GM19468 (cell line): ENCODE results near the gene L1CAM.

Experiments
- ATAC-seq: cut with Tn5 transposase; IDR thresholded peaks from one replicate; pipeline ENCODE4 v1.9.1; 2021; ENCODE audit warnings: mild to moderate bottlenecking, moderate library complexity, moderate number of reproducible peaks; ENCODE audit not compliant: unreplicated experiment; ENCODE audit errors: extremely low read depth

L1CAM gene

GRCh38 chrX:153906126-153906917, 20.3 kb upstream of the L1CAM start:
- no peak for ATAC-seq

DNA sequence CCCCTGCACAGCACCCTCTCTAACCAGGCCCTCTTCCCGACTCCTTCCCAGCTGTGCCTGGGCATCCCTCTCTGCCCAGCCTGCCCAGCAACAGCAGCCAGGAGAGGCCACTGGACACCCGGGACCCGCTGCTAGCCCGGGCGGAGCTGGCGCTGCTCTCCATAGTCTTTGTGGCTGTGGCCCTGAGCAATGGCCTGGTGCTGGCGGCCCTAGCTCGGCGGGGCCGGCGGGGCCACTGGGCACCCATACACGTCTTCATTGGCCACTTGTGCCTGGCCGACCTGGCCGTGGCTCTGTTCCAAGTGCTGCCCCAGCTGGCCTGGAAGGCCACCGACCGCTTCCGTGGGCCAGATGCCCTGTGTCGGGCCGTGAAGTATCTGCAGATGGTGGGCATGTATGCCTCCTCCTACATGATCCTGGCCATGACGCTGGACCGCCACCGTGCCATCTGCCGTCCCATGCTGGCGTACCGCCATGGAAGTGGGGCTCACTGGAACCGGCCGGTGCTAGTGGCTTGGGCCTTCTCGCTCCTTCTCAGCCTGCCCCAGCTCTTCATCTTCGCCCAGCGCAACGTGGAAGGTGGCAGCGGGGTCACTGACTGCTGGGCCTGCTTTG, 19.6 kb upstream of the L1CAM start:
- no peak for ATAC-seq

GRCh38 chrX:153903991-153904957, 18.3 kb upstream of the L1CAM start, which contains the start of gene AVPR2:
AVPR2 (plus strand) TSS chrX:153904673; CDS start chrX:153905146, 473 bp downstream.
- ATAC-seq, result no peak

DNA sequence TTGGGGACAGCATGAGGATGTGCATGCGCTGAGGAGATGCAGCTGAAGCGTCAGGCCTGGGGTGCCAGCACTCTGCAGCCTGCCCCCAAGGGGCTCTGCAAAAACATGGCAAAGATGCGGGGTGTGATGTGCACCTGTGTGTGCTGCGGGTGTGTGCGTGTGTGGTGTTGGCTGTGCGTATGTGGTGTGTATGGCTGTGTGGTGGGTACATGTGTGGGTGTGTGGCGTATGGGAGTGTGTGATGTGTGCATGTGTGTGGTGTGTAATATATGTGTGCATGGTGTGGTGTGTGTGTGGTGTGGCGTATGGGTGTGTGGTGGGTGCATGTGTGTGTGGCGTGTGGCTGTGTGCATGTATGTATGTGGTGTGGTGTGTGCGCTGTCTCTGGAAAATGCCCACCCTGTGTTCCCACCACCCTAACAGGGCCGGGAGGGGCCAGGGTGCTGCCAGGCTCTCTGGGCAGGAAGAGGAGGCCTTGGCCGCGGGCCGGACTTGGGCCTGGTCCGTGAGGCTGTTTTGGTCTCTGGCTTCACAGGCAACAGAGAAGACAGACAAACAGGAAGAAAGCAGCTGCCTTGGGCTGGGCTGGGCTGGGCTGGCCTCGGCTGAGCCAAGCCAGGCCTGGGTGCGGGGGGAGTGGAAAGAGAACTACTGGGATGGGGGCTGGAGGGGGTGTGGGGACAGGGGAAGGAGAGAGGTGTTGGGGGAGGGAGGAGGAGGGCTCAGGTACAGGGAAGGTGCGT, 17.4 kb upstream of the L1CAM start:
- no peak for ATAC-seq

- no peak for ATAC-seq
Observed at GRCh38 chrX:153902385-153902784, 16.4 kb upstream of the L1CAM start.

GRCh38 chrX:153901753-153902140, 15.8 kb upstream of the L1CAM start:
- ATAC-seq, result no peak

- peak; percentile 53 for ATAC-seq
Observed at GRCh38 chrX:153900831-153901752, 15.1 kb upstream of the L1CAM start.

- ATAC-seq, result no peak
Observed at GRCh38 chrX:153897899-153898298, 11.9 kb upstream of the L1CAM start.

- ATAC-seq, result no peak
Observed at GRCh38 chrX:153889123-153889522, 3.1 kb upstream of the L1CAM start.

DNA sequence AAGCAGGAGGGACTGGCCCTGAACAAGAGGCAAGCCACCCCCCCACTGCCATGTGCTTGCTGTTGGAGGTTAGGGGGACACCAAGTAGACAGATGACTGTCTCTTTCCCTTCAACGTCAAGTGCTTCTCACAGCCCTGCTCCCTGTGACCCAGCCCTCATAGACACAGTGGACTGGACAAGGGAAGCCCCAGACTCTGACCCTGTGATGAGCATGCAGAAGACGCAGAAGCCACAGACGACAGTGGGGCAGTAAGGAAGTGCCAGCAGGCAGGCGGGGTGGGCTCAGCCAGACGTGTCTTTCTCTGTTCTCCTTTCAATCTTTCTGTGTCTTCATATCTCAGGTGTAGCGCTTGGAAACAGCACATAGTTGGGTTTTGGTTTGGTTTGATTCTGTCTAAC, 2.4 kb upstream of the L1CAM start:
- no peak for ATAC-seq

GRCh38 chrX:153887385-153887784, 1.4 kb upstream of the L1CAM start:
- ATAC-seq, result no peak

- no peak for ATAC-seq
Observed at GRCh38 chrX:153886915-153887314, 942 bp upstream of the L1CAM start.

DNA sequence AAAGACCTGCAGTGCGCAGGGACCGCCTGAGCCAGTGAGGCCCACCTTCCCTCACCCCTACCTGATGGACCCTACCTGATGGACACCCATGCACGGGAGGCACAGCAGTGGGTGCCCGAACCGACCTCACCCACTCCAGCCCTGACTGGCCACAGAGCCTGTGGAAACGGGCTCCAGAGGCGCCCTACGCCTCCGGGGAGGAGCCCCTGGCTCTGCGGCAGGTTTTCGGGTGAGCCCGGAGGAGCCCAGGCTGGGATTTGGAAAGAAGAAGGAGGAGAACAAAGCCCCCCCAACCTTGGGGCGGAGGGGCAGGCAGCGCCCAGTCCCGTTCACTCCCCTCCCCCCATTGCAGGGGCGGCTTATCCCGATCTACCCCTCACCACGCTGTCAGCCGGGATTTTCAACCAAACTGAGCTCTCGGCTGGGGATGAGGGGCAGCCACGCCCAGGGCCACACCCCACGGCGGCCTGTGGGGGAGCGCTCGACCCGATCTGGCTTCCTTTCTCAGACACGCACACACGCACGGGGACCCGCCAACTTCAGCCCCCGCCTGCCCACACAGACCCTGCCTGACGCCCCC, 675 bp downstream of the L1CAM start:
- ATAC-seq, result no peak

DNA sequence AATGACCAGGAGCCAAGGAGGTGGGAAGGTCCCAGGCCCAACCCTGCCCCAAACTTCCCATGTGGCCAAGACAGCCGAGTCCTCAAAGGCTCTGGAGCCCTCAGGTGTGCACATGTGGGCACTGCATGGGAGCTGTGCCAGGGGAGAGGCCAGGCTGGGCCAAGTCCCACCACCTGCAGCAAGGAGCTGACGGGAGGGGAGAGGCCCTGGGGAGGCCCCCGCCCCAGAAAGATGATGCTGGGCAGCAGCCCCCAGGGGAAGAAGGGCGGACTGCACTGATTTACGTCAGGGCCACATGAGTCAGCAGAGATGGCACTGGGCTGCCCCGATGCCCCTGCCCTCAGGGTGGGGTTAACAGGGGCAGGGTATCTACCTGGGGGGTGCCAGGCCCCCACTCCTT, 1.4 kb downstream of the L1CAM start:
- ATAC-seq, result no peak

DNA sequence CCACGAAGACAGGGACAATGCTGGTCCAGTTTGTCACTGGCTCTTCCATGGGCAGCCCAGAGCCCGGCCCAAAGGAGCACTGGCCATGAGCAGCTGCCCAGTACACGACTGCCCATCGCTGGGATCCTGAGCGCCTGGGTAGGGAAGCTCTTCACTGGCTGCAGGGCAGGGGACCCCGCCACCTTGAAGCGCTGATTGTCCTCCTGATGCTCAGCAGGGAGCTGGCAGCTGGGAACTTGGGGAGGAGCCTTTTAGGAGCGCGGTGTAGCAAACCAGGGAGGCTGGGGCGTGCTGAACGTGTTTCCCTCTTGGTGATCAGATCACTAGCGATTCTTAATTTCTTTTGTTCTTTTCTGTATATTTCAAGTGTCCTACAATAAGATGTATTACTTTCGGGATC, 1.8 kb downstream of the L1CAM start:
- no peak for ATAC-seq

DNA sequence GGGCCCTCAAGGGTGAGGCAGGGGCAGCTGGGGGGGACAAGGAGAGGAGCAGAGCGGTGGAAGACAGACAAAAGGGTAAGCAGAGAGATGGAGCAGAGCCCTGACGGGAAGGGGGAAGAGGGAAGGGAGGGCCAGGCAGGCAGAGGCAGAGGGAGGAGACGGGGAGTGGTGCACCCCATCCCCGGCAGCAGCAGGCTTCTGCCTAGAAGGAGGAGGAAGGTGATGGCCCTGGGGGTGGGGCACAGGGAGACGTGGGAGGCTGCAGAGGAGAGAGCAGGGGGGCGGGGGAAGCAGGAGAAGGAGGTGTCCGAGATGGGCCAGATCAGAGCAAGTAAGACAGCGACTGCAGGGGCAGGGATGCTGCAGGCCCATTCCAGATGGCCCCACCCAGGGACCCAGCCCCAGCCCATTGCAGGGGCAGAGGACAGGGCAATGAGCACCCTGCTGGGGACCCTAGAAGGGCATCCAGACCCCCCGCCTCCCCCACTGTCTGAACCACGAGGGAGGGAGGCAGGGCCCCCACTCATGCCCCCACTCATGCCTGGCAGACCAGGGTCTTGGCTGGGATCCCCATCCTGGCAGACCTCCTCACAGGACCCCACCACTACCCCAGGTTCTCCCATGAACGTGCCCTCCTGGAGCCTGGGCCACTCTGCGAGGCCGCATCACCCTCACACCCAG, 2.7 kb downstream of the L1CAM start:
- no peak for ATAC-seq

DNA sequence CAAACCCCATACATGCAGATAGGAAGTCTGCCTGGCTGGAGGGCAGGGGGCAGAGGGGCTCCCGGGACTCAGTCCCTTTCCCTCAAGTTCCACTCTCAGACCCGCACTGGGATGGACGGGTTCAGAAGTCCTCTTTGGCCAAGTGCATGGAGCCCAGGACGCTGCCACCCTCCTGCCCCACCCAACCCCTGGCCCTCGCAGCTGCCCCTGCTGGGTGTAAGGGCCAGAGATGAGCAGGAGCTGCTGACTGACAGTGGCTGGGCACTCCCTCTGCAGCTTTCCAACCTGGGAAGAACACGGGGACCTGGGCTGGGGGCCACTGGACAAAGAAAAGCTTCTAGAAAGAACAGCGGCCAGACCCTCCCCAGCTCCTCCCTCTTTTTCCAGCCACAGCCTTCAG, 3.4 kb downstream of the L1CAM start:
- ATAC-seq, result no peak

DNA sequence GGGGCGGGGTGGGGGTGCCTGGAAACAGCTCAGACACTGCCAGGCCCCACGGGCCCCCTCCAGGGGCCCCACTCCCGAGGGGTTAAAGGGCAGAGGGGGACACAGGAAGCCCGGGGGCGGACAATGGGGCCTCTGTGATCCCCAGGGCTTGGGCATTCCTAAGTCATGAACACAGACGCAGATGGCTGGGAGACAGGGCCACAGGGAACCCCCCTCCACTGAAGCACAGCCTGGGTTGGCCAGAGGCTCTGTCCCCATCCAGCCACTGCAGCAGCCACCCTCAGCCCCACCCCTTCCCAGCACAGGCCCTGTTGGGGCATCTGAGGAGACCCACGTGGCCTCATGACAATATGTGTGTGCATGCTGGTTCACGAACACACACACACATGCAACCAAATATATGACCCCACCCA, 3.9 kb downstream of the L1CAM start:
- ATAC-seq, result no peak
